ENCODE data around the gene ICOSLG.
"Not testable (repeated sequence)": the region's sequence is repeated elsewhere in the genome, so short reads cannot be mapped to it uniquely, and the experiment has no call there.

The ICOSLG gene

GRCh38 chr21:44240842-44241241, at the start of gene ICOSLG:
ICOSLG (minus strand) TSS chr21:44240943; CDS start chr21:44240817, 126 bp downstream.
- not testable (repeated sequence) for DNase-seq (ENCODE audit: low spot score)

GRCh38 chr21:44289381-44290010, 48.8 kb upstream of the ICOSLG start:
- DNase-seq (ENCODE audit: low spot score): no peak

- DNase-seq (ENCODE audit: low spot score): no peak
Observed at GRCh38 chr21:44288251-44289110, 47.7 kb upstream of the ICOSLG start.

- no peak for DNase-seq (ENCODE audit: low spot score)
Observed at GRCh38 chr21:44286716-44287632, 46.2 kb upstream of the ICOSLG start.

- DNase-seq (ENCODE audit: low spot score): no peak
Observed at GRCh38 chr21:44286086-44286715, 45.5 kb upstream of the ICOSLG start.

GRCh38 chr21:44285138-44285992, 44.6 kb upstream of the ICOSLG start, which contains the start of gene AIRE:
AIRE (plus strand) TSS chr21:44285876; CDS start chr21:44286007, 131 bp downstream.
- DNase-seq (ENCODE audit: low spot score): no peak

GRCh38 chr21:44283948-44284347, 43.2 kb upstream of the ICOSLG start:
- DNase-seq (ENCODE audit: low spot score): no peak

GRCh38 chr21:44283211-44283785, 42.6 kb upstream of the ICOSLG start:
- not testable (repeated sequence) for DNase-seq (ENCODE audit: low spot score)

- no peak for DNase-seq (ENCODE audit: low spot score)
Observed at GRCh38 chr21:44282370-44282769, 41.6 kb upstream of the ICOSLG start.

- no peak for DNase-seq (ENCODE audit: low spot score)
Observed at GRCh38 chr21:44281801-44282200, 41.1 kb upstream of the ICOSLG start.

GRCh38 chr21:44279354-44280260, 38.9 kb upstream of the ICOSLG start:
- DNase-seq (ENCODE audit: low spot score): no peak

GRCh38 chr21:44275041-44275440, 34.3 kb upstream of the ICOSLG start:
- DNase-seq (ENCODE audit: low spot score): no peak

GRCh38 chr21:44273046-44273445, 32.3 kb upstream of the ICOSLG start:
- DNase-seq (ENCODE audit: low spot score): no peak

- no peak for DNase-seq (ENCODE audit: low spot score)
Observed at GRCh38 chr21:44272284-44272858, 31.6 kb upstream of the ICOSLG start.

- no peak for DNase-seq (ENCODE audit: low spot score)
Observed at GRCh38 chr21:44271558-44272283, 31.0 kb upstream of the ICOSLG start.

GRCh38 chr21:44269090-44269489, 28.3 kb upstream of the ICOSLG start:
- DNase-seq (ENCODE audit: low spot score): no peak

- no peak for DNase-seq (ENCODE audit: low spot score)
Observed at GRCh38 chr21:44267655-44268142, 27.0 kb upstream of the ICOSLG start.

- DNase-seq (ENCODE audit: low spot score): no peak
Observed at GRCh38 chr21:44265734-44266270, 25.1 kb upstream of the ICOSLG start.

Measured in Ammon's horn (tissue), 1 donor.